Calu3 (cell line): ENCODE results near the gene RPS6KC1. TPM values are rescaled to one million over a fixed set of nuclear protein-coding genes. Genes with fewer than 3 reads are reported as not detected.

Experiments
- BruUV-seq: library from RNA; stranded (reverse); fragments of 400-500 nt; replicated peaks from 2 replicates; lab custom pipeline; 2021; lab: Mats Ljungman, UMichigan
- CTCF ChIA-PET: fragments of 300-600 bp; sonication (Branson Sonifier 250); formaldehyde crosslinking; loops from one replicate; lab custom pipeline; 2022; ENCODE audit warnings: antibody characterized with exemption; lab: Charles Lee
- DNase-seq: peaks from one replicate; pipeline ENCODE4 v3.0.0; 2022
- H3K27ac Mint-ChIP-seq: one replicate; pipeline ENCODE4 v1.8.0; 2022; ENCODE audit warnings: mixed read lengths; ENCODE audit not compliant: unreplicated experiment
- H3K27me3 Mint-ChIP-seq: one replicate; pipeline ENCODE4 v1.8.0; 2022; ENCODE audit warnings: mixed read lengths; ENCODE audit not compliant: unreplicated experiment
- H3K36me3 Mint-ChIP-seq: one replicate; pipeline ENCODE4 v1.8.0; 2022; ENCODE audit warnings: mild to moderate bottlenecking, moderate library complexity, mixed read lengths; ENCODE audit not compliant: insufficient read depth, unreplicated experiment
- H3K4me1 Mint-ChIP-seq: one replicate; pipeline ENCODE4 v1.8.0; 2022; ENCODE audit warnings: mild to moderate bottlenecking, low read depth, mixed read lengths; ENCODE audit not compliant: unreplicated experiment
- H3K4me3 Mint-ChIP-seq: one replicate; pipeline ENCODE4 v1.8.0; 2022; ENCODE audit warnings: mild to moderate bottlenecking, low read depth, moderate library complexity, mixed read lengths; ENCODE audit not compliant: unreplicated experiment
- H3K9me3 Mint-ChIP-seq: one replicate; pipeline ENCODE4 v1.8.0; 2022; ENCODE audit warnings: low read depth, mixed read lengths; ENCODE audit not compliant: unreplicated experiment
- CTCF ChIP-seq: fragments of 200-600 bp; IDR thresholded peaks from one replicate; pipeline ENCODE4 v1.8.0; 2022; ENCODE audit warnings: antibody characterized with exemption; ENCODE audit not compliant: unreplicated experiment
- intact Hi-C: fragments of 100-400 bp; cut with micrococcal nuclease; formaldehyde crosslinking; loops from one replicate; pipeline ENCODE4 v1.10.0; 2022; ENCODE audit not compliant: unreplicated experiment
- total RNA-seq: library from RNA; stranded (reverse); gene quantifications from 2 replicates; pipeline ENCODE4 v1.2.3, GENCODE V29; 2022

Gene RPS6KC1
- total RNA-seq, 1 experiment from 2014 or later, result 23.5 TPM

GRCh38 chr1:213287987-213288386 is 236.9 kb downstream of the RPS6KC1 start:
- intact Hi-C loops, result no loop called here
- Mint-ChIP-seq H3K4me1 (no peaks in the 10 kb centered on the region), H3K4me3 (no peak overlapping the region), H3K27me3 (no peaks in the 10 kb centered on the region), H3K27ac (no peak overlapping the region), H3K36me3 (peaks cover 4% of the 10 kb centered on the region), H3K9me3 (peaks cover 2% of the 10 kb centered on the region)
- no peak for DNase-seq
- CTCF ChIA-PET, result no interaction called here
- BruUV-seq, result no TSS peak
- TF ChIP-seq CTCF, result no peak

GRCh38 chr1:213291526-213291925 is 240.5 kb downstream of the RPS6KC1 start:
- Mint-ChIP-seq H3K4me1 (no peaks in the 10 kb centered on the region), H3K27ac (no peak overlapping the region), H3K36me3 (no peaks in the 10 kb centered on the region), H3K4me3 (no peak overlapping the region), H3K9me3 (peaks cover 6% of the 10 kb centered on the region), H3K27me3 (no peaks in the 10 kb centered on the region)
- CTCF ChIA-PET, result interaction anchor here (0.6 kb wide), 1 partner anchor 41 kb away, joined by 6 read pairs; no protein-coding TSS in a partner anchor
- BruUV-seq, result no TSS peak
- DNase-seq, result no peak
- no peak for TF ChIP-seq CTCF
- intact Hi-C loops, result no loop called here

GRCh38 chr1:213292614-213293013 is 241.6 kb downstream of the RPS6KC1 start:
- DNase-seq, result no peak
- peaks cover 7% of the 10 kb centered on the region for H3K9me3 Mint-ChIP-seq
- no peak for TF ChIP-seq CTCF
- BruUV-seq, result no TSS peak
- CTCF ChIA-PET, result interaction anchor here (1.8 kb wide), 1 partner anchor 34 kb away, joined by 9 read pairs; no protein-coding TSS in a partner anchor
- H3K36me3 Mint-ChIP-seq, result no peaks in the 10 kb centered on the region
- H3K27ac Mint-ChIP-seq, result no peak overlapping the region
- H3K27me3 Mint-ChIP-seq, result no peaks in the 10 kb centered on the region
- H3K4me3 Mint-ChIP-seq, result no peak overlapping the region
- H3K4me1 Mint-ChIP-seq, result no peaks in the 10 kb centered on the region
- intact Hi-C loops, result no loop called here

- no peak for TF ChIP-seq CTCF
- no TSS peak for BruUV-seq
- CTCF ChIA-PET, result no interaction called here
- intact Hi-C loops, result no loop called here
- peaks cover 7% of the 10 kb centered on the region for H3K9me3 Mint-ChIP-seq
- no peak for DNase-seq
- no peaks in the 10 kb centered on the region for H3K27me3 Mint-ChIP-seq
- no peaks in the 10 kb centered on the region for H3K36me3 Mint-ChIP-seq
- no peaks in the 10 kb centered on the region for H3K4me1 Mint-ChIP-seq
- no peak overlapping the region for H3K27ac Mint-ChIP-seq
- H3K4me3 Mint-ChIP-seq, result no peak overlapping the region
Measured at GRCh38 chr1:213295860-213296259, 244.8 kb downstream of the RPS6KC1 start.
